ENCODE measurements around the gene NMU. TPM values are rescaled to one million over a fixed set of nuclear protein-coding genes. Genes with fewer than 3 reads are reported as not detected.
"Not testable (repeated sequence)": the region's sequence is repeated elsewhere in the genome, so short reads cannot be mapped to it uniquely, and the experiment has no call there.

Gene NMU
- total RNA-seq, 1 experiment from 2014 or later: not detected

GRCh38 chr4:55588160-55588559, 47.9 kb downstream of the NMU start:
- intact Hi-C loops (cut with micrococcal nuclease; ENCODE audit: unreplicated experiment): no loop called here
- Mint-ChIP-seq H3K27me3 (ENCODE audit: insufficient read depth, unreplicated experiment) (peaks cover 7% of the 10 kb centered on the region), H3K4me3 (ENCODE audit: unreplicated experiment) (no peak overlapping the region), H3K36me3 (ENCODE audit: insufficient read depth, unreplicated experiment) (no peaks in the 10 kb centered on the region), H3K4me1 (ENCODE audit: low read depth, unreplicated experiment) (no peaks in the 10 kb centered on the region), H3K27ac (ENCODE audit: unreplicated experiment) (no peak overlapping the region), H3K9me3 (ENCODE audit: unreplicated experiment) (peaks cover 10% of the 10 kb centered on the region)
- ChIA-PET POLR2A (no interaction called here), CTCF (no interaction called here)
- H3K27me3 ChIP-seq (replicated peaks; ENCODE audit: control insufficient read depth, insufficient read depth, low read length): no peaks in the 10 kb centered on the region
- H3K4me1 ChIP-seq: no peaks in the 10 kb centered on the region
- no peaks in the 10 kb centered on the region for H3K36me3 ChIP-seq (ENCODE audit: control insufficient read depth, insufficient read depth, low read length)
- no TSS peak for BruUV-seq (replicated peaks)
- peaks cover 4% of the 10 kb centered on the region; the same call in 1 of the 2 replicates for H3K9me3 ChIP-seq
- no peak for DNase-seq
- TF ChIP-seq CTCF (IDR thresholded peaks at IDR 0.05; ENCODE audit: insufficient read depth in 1 of 2, low read depth in 1 of 2, low read length in 1 of 2, severe bottlenecking in 1 of 2, unreplicated experiment in 1 of 2): no peak
- no peak overlapping the region for H3K4me3 ChIP-seq (ENCODE audit: low read depth, low read length)

- POLR2A ChIA-PET; H3K4me1 Mint-ChIP-seq (ENCODE audit: low read depth, unreplicated experiment); H3K4me1 ChIP-seq; H3K27me3 Mint-ChIP-seq (ENCODE audit: insufficient read depth, unreplicated experiment); H3K36me3 Mint-ChIP-seq (ENCODE audit: insufficient read depth, unreplicated experiment); H3K27me3 ChIP-seq (replicated peaks; ENCODE audit: control insufficient read depth, insufficient read depth, low read length); H3K4me3 Mint-ChIP-seq (ENCODE audit: unreplicated experiment); H3K27ac Mint-ChIP-seq (ENCODE audit: unreplicated experiment); H3K9me3 Mint-ChIP-seq (ENCODE audit: unreplicated experiment); DNase-seq; H3K9me3 ChIP-seq; H3K36me3 ChIP-seq (ENCODE audit: control insufficient read depth, insufficient read depth, low read length); CTCF ChIA-PET; H3K4me3 ChIP-seq (ENCODE audit: low read depth, low read length); intact Hi-C loops (cut with micrococcal nuclease; ENCODE audit: unreplicated experiment); BruUV-seq (replicated peaks): not testable (repeated sequence)
These were observed 53.3 kb downstream of the NMU start for GRCh38 chr4:55582773-55583172.

GRCh38 chr4:55578341-55579010, 57.6 kb downstream of the NMU start:
- Histone ChIP-seq H3K4me1 (no peaks in the 10 kb centered on the region), H3K27me3 (replicated peaks; ENCODE audit: control insufficient read depth, insufficient read depth, low read length) (no peaks in the 10 kb centered on the region), H3K9me3 (peaks cover 8% of the 10 kb centered on the region), H3K36me3 (ENCODE audit: control insufficient read depth, insufficient read depth, low read length) (no peaks in the 10 kb centered on the region), H3K4me3 (ENCODE audit: low read depth, low read length) (no peak overlapping the region)
- CTCF ChIA-PET: no interaction called here
- intact Hi-C loops (cut with micrococcal nuclease; ENCODE audit: unreplicated experiment): no loop called here
- TF ChIP-seq CTCF (IDR thresholded peaks at IDR 0.05; ENCODE audit: insufficient read depth in 1 of 2, low read depth in 1 of 2, low read length in 1 of 2, severe bottlenecking in 1 of 2, unreplicated experiment in 1 of 2): no peak
- no peak overlapping the region for H3K27ac Mint-ChIP-seq (ENCODE audit: unreplicated experiment)
- H3K4me1 Mint-ChIP-seq (ENCODE audit: low read depth, unreplicated experiment): no peaks in the 10 kb centered on the region
- H3K36me3 Mint-ChIP-seq (ENCODE audit: insufficient read depth, unreplicated experiment): no peaks in the 10 kb centered on the region
- peaks cover 9% of the 10 kb centered on the region for H3K27me3 Mint-ChIP-seq (ENCODE audit: insufficient read depth, unreplicated experiment)
- no peak overlapping the region for H3K4me3 Mint-ChIP-seq (ENCODE audit: unreplicated experiment)
- POLR2A ChIA-PET: no interaction called here
- DNase-seq: no peak
- H3K9me3 Mint-ChIP-seq (ENCODE audit: unreplicated experiment): peaks cover 7% of the 10 kb centered on the region
- BruUV-seq (replicated peaks): no TSS peak

GRCh38 chr4:55575513-55575912, 60.6 kb downstream of the NMU start:
- H3K36me3 Mint-ChIP-seq (ENCODE audit: insufficient read depth, unreplicated experiment): no peaks in the 10 kb centered on the region
- no peak for TF ChIP-seq CTCF (IDR thresholded peaks at IDR 0.05; ENCODE audit: insufficient read depth in 1 of 2, low read depth in 1 of 2, low read length in 1 of 2, severe bottlenecking in 1 of 2, unreplicated experiment in 1 of 2)
- no peak overlapping the region for H3K27ac Mint-ChIP-seq (ENCODE audit: unreplicated experiment)
- no TSS peak for BruUV-seq (replicated peaks)
- POLR2A ChIA-PET: no interaction called here
- Histone ChIP-seq H3K27me3 (replicated peaks; ENCODE audit: control insufficient read depth, insufficient read depth, low read length) (no peaks in the 10 kb centered on the region), H3K4me1 (no peaks in the 10 kb centered on the region), H3K9me3 (peaks cover 6% of the 10 kb centered on the region), H3K36me3 (ENCODE audit: control insufficient read depth, insufficient read depth, low read length) (no peaks in the 10 kb centered on the region), H3K4me3 (ENCODE audit: low read depth, low read length) (no peak overlapping the region)
- H3K9me3 Mint-ChIP-seq (ENCODE audit: unreplicated experiment): peaks cover 7% of the 10 kb centered on the region
- H3K4me3 Mint-ChIP-seq (ENCODE audit: unreplicated experiment): no peak overlapping the region
- CTCF ChIA-PET: no interaction called here
- intact Hi-C loops (cut with micrococcal nuclease; ENCODE audit: unreplicated experiment): no loop called here
- DNase-seq: no peak
- H3K27me3 Mint-ChIP-seq (ENCODE audit: insufficient read depth, unreplicated experiment): peaks cover 17% of the 10 kb centered on the region
- no peaks in the 10 kb centered on the region for H3K4me1 Mint-ChIP-seq (ENCODE audit: low read depth, unreplicated experiment)
